ENCODE data around the gene EPG5.

The EPG5 gene

DNA sequence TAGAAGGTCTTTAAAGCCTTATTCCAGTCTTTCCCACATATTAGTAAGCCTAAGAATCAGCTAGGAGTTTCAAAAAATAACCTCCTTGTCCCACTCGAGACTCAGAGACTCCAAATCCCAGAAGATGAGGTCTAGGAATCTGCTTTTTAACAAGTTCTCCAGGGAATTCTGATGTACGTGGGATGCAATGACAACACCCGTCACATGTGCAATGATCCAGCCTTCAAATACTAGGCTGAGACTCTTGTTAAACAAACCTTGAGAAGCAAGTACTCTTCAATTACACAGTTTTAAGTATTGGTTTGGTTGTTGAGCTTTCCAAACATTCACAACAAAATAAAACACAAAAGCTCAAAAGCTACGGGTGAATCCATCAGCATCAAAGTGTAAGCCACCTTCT is 53.9 kb downstream of the EPG5 start:
- H3K9me3 ChIP-seq (ENCODE audit: insufficient read depth, low read length): no peaks in the 10 kb centered on the region
- no peaks in the 10 kb centered on the region for H3K9me2 ChIP-seq (replicated peaks; ENCODE audit: insufficient read depth, low read length)
- peaks cover 7% of the 10 kb centered on the region for H3K36me3 ChIP-seq (ENCODE audit: low read length)
- no peaks in the 10 kb centered on the region for H3F3A ChIP-seq (ENCODE audit: insufficient read depth)
- no peak overlapping the region for H3K4me2 ChIP-seq (ENCODE audit: low read depth, low read length, poor library complexity, severe bottlenecking)
- no peak overlapping the region for H3K4me3 ChIP-seq (ENCODE audit: insufficient read depth, low read length, poor library complexity, severe bottlenecking)
- H3K79me2 ChIP-seq (ENCODE audit: insufficient read depth, low read length): no peaks in the 10 kb centered on the region
- no peak for TF ChIP-seq EZH2phosphoT487 (conservative IDR thresholded peaks at IDR 0.05; ENCODE audit: low read length)
- TF ChIP-seq, protein P1, sequence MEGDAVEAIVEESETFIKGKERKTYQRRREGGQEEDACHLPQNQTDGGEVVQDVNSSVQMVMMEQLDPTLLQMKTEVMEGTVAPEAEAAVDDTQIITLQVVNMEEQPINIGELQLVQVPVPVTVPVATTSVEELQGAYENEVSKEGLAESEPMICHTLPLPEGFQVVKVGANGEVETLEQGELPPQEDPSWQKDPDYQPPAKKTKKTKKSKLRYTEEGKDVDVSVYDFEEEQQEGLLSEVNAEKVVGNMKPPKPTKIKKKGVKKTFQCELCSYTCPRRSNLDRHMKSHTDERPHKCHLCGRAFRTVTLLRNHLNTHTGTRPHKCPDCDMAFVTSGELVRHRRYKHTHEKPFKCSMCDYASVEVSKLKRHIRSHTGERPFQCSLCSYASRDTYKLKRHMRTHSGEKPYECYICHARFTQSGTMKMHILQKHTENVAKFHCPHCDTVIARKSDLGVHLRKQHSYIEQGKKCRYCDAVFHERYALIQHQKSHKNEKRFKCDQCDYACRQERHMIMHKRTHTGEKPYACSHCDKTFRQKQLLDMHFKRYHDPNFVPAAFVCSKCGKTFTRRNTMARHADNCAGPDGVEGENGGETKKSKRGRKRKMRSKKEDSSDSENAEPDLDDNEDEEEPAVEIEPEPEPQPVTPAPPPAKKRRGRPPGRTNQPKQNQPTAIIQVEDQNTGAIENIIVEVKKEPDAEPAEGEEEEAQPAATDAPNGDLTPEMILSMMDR (IDR thresholded peaks at IDR 0.05; ENCODE audit: insufficient read depth, low read length, poor library complexity, severe bottlenecking): no peak
- H3K27ac ChIP-seq (ENCODE audit: low read depth, low read length): no peak overlapping the region
- no peaks in the 10 kb centered on the region for H3K27me3 ChIP-seq (ENCODE audit: low read length)
- H2AFZ ChIP-seq (ENCODE audit: low read depth, low read length, severe bottlenecking): no peak overlapping the region
- no peak overlapping the region for H3K9ac ChIP-seq (ENCODE audit: low read length)
- no peaks in the 10 kb centered on the region for H4K20me1 ChIP-seq (ENCODE audit: low read depth, low read length)

DNA sequence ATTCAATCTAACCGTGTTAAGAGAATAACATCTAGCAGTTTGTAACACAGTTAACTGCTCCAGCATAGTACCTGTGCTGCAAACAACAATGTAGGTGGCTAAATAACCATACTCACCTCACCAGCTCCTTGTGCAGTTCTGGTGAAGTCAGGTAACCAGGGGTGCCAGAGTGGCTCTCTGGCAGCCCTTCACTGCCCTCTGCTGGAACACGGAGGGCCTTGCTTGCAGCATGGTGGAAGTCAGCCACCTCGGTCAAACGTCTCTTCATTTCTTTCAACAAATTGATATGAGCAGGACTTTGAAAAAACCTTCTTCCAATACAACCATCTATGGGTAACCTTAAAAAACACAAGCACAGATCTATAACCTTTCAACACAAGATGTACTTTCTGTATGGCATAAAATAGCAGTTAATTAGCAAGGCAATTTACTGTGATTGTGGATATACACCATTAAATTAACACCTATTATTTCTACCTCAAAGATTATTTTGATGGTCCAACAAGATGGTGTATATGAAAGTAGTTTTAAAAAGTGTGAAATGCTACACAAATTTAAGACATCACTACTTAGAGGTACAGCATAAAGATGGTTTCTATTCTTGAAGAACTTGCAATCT is 56.6 kb downstream of the EPG5 start:
- Histone ChIP-seq H2AFZ (ENCODE audit: low read depth, low read length, severe bottlenecking) (no peak overlapping the region), H3K27ac (ENCODE audit: low read depth, low read length) (no peak overlapping the region), H3K27me3 (ENCODE audit: low read length) (no peaks in the 10 kb centered on the region), H3K79me2 (ENCODE audit: insufficient read depth, low read length) (no peaks in the 10 kb centered on the region), H4K20me1 (ENCODE audit: low read depth, low read length) (no peaks in the 10 kb centered on the region), H3K9me3 (ENCODE audit: insufficient read depth, low read length) (no peaks in the 10 kb centered on the region), H3K4me3 (ENCODE audit: insufficient read depth, low read length, poor library complexity, severe bottlenecking) (no peak overlapping the region), H3K36me3 (ENCODE audit: low read length) (peaks cover 7% of the 10 kb centered on the region), H3K9me2 (replicated peaks; ENCODE audit: insufficient read depth, low read length) (no peaks in the 10 kb centered on the region), H3F3A (ENCODE audit: insufficient read depth) (no peaks in the 10 kb centered on the region), H3K9ac (ENCODE audit: low read length) (no peak overlapping the region), H3K4me2 (ENCODE audit: low read depth, low read length, poor library complexity, severe bottlenecking) (no peak overlapping the region)
- TF ChIP-seq EZH2phosphoT487 (conservative IDR thresholded peaks at IDR 0.05; ENCODE audit: low read length): no peak
- TF ChIP-seq, protein P1 (IDR thresholded peaks at IDR 0.05; ENCODE audit: insufficient read depth, low read length, poor library complexity, severe bottlenecking): peak; percentile 78

DNA sequence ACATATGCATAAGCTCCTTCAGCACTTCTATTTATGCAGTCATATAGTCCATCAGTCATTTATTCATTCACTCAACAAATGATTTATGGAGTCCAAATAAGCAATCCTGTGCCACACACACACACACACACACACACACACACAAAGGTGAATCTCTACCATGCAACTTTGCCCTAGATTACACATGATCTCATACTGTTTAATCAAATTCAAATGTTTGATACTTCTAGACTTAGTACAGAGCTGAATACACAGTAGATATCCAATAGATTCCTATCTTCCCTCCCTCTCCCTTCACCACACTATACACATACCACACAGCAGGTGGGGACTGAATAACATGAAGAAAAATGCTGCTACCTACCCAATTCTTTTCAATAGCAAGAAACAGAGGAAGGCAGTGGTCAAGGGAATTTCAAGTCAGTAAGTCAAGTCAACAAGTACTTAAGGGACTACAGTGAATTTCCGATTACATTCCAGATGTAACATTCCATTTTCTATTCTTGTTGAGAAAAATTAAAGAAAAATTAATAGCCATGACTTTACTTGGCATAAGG is 65.4 kb downstream of the EPG5 start:
- TF ChIP-seq, protein P1 (IDR thresholded peaks at IDR 0.05; ENCODE audit: insufficient read depth, low read length, poor library complexity, severe bottlenecking): no peak
- no peak for TF ChIP-seq EZH2phosphoT487 (conservative IDR thresholded peaks at IDR 0.05; ENCODE audit: low read length)
- Histone ChIP-seq H3K4me2 (ENCODE audit: low read depth, low read length, poor library complexity, severe bottlenecking) (no peak overlapping the region), H3K79me2 (ENCODE audit: insufficient read depth, low read length) (no peaks in the 10 kb centered on the region), H3K27ac (ENCODE audit: low read depth, low read length) (no peak overlapping the region), H3K27me3 (ENCODE audit: low read length) (no peaks in the 10 kb centered on the region), H3K9me3 (ENCODE audit: insufficient read depth, low read length) (no peaks in the 10 kb centered on the region), H3K9ac (ENCODE audit: low read length) (no peak overlapping the region), H3K36me3 (ENCODE audit: low read length) (peaks cover 5% of the 10 kb centered on the region; the same call in 1 of the 2 replicates), H3F3A (ENCODE audit: insufficient read depth) (no peaks in the 10 kb centered on the region), H2AFZ (ENCODE audit: low read depth, low read length, severe bottlenecking) (no peak overlapping the region), H3K9me2 (replicated peaks; ENCODE audit: insufficient read depth, low read length) (no peaks in the 10 kb centered on the region), H4K20me1 (ENCODE audit: low read depth, low read length) (no peaks in the 10 kb centered on the region), H3K4me3 (ENCODE audit: insufficient read depth, low read length, poor library complexity, severe bottlenecking) (no peak overlapping the region)
